Measurements from ENCODE around the gene MORC1. TPM values are rescaled to one million over a fixed set of nuclear protein-coding genes. Genes with fewer than 3 reads are reported as not detected.

The MORC1 gene
- polyA plus RNA-seq, 1 donor, result 0.01 TPM

Other genes with a start within 250 kb of the MORC1 start
- not detected for gene GUCA1C, start 164.3 kb downstream of the MORC1 start, polyA plus RNA-seq
- gene C3orf85, start 18.6 kb upstream of the MORC1 start, polyA plus RNA-seq, result 95.5 TPM
- gene DPPA2, start 198.4 kb upstream of the MORC1 start, polyA plus RNA-seq, result 0.03 TPM
- gene DPPA4, start 219.4 kb upstream of the MORC1 start, polyA plus RNA-seq, result 1.3 TPM